SW 1271 (cell line): ENCODE data around the gene AFP.
"Not testable (repeated sequence)": the region's sequence is repeated elsewhere in the genome, so short reads cannot be mapped to it uniquely, and the experiment has no call there.

Experiments
- DNase-seq, 2 experiments: peaks; one replicate each; lab custom pipeline; 2025; lab: John Stamatoyannopoulos, UW

AFP gene

GRCh38 chr4:73435984-73436383 lies at the start of gene AFP:
AFP (plus strand) TSS chr4:73436221; CDS start chr4:73436263, 42 bp downstream.
- no peak for DNase-seq

DNA sequence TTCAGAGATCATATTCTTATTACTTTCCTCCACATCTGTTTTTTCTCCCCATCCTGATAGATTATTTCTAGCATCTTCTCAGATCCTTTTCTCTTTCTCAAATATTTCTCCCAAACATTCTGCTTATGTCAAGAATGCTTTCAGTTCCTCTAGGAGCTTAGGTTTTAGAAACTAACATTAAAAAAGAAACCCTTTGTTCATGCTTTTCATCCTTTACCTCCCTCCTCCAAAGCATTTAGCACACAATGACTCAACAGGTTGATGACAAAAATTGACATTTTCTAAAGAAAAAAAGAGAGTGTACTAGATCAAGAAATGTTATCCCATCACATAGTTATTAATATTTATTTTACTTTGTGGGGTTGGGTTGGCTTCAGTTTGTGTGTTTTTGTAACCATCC lies 48.5 kb upstream of the AFP start:
- no peak for DNase-seq

- no peak for DNase-seq
Measured at GRCh38 chr4:73388887-73389286, 47.1 kb upstream of the AFP start.

- not testable (repeated sequence) for DNase-seq
Measured at GRCh38 chr4:73389663-73390062, 46.4 kb upstream of the AFP start.

- no peak for DNase-seq
Measured at GRCh38 chr4:73391774-73392173, 44.2 kb upstream of the AFP start.

DNA sequence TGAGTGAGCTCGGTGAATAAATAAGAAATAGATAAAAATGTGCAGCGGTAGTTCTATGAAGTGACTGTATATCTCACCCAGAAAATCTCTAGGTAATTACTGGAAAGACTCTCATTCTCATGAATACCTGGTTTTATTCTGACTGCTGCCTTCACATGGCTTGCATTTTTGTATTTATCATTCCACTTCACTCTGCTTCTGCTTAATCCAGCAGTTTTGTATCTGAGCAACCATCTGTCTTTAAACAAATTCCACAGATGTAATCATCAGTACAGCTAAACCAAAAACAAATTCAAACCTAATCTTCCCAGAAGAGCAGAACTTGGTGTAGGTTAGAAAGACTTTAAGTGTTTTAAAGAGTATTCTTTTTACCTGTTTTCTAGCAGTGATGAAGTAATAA lies 43.1 kb upstream of the AFP start:
- no peak for DNase-seq

DNA sequence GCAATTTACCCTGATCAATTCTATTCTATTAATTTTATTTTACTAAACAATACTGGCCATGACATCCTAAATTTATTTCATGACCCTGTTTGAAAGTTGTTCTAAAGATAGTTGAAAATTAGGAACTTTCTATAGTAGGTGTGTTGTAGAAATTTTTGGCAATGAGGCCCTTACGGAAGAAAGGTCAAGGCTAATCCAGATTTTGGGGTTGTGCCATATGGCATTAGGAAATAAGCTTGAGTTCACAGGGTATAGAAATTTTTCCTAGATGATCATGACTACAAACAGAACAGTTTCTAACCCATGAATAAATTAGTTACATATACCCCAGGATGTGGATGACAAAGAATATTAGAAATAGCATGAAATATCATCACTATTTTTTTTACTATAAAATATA lies 39.7 kb upstream of the AFP start:
- no peak for DNase-seq

DNA sequence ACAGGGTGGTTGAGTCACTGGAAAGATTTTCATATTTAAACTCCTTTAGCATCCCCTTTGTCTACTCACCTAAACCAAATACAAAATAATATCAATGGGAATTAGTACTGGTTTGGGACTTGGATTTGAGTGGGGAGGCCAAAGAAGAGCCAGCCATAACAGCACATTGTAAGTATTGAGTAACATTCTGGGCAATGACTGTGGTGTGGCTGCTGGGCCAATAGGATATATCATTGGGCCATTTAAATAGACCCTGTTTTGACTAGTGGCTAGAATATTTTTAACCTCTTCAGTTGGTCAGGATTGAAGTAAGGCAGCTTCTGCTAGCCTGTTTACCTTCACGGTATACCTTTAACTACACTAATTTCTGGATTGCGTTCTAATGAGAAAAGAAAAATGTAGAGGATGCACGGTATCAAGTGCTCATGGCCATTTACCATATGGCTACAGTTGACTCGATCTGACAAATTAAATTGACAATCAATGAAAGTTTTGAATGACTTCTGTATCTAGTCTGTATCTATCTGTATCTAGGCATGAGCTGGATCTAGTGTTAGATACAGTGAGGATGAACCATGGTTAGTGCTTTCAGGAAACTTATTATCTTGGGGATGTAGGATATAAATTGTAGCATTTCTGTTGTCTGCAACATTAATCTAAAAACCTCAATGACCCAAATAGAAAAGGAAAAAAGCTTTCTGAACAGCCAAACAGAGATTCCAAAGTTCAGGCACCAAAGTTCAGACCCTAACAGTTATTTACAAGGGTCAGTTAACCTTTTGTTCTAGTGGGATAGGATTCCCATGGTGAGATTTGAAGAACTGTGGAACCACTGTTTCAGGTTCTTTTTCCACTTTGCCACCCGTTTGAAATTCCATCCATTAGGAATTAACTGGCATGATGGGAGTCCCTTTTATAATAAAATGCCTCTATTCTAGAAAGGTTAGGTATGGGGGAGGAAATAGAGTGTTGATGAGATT lies 38.7 kb upstream of the AFP start:
- no peak for DNase-seq

- no peak for DNase-seq
Measured at GRCh38 chr4:73401412-73401811, 34.6 kb upstream of the AFP start.

DNA sequence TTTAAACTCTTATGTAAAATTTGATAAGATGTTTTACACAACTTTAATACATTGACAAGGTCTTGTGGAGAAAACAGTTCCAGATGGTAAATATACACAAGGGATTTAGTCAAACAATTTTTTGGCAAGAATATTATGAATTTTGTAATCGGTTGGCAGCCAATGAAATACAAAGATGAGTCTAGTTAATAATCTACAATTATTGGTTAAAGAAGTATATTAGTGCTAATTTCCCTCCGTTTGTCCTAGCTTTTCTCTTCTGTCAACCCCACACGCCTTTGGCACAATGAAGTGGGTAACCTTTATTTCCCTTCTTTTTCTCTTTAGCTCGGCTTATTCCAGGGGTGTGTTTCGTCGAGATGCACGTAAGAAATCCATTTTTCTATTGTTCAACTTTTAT lies 32.0 kb upstream of the AFP start, which contains the start of gene ALB:
Gene ALB (plus strand): TSS at position 246 of the 400 bp plus-strand sequence. CDS start 41 bp downstream, at position 287.
- DNase-seq, result no peak

- no peak for DNase-seq
Measured at GRCh38 chr4:73404457-73404856, 31.6 kb upstream of the AFP start.

DNA sequence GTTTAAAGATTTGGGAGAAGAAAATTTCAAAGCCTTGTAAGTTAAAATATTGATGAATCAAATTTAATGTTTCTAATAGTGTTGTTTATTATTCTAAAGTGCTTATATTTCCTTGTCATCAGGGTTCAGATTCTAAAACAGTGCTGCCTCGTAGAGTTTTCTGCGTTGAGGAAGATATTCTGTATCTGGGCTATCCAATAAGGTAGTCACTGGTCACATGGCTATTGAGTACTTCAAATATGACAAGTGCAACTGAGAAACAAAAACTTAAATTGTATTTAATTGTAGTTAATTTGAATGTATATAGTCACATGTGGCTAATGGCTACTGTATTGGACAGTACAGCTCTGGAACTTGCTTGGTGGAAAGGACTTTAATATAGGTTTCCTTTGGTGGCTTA lies 30.9 kb upstream of the AFP start:
- DNase-seq, result no peak

DNA sequence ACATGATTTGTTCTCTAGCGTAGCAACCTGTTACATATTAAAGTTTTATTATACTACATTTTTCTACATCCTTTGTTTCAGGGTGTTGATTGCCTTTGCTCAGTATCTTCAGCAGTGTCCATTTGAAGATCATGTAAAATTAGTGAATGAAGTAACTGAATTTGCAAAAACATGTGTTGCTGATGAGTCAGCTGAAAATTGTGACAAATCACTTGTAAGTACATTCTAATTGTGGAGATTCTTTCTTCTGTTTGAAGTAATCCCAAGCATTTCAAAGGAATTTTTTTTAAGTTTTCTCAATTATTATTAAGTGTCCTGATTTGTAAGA lies 29.5 kb upstream of the AFP start:
- no peak for DNase-seq

DNA sequence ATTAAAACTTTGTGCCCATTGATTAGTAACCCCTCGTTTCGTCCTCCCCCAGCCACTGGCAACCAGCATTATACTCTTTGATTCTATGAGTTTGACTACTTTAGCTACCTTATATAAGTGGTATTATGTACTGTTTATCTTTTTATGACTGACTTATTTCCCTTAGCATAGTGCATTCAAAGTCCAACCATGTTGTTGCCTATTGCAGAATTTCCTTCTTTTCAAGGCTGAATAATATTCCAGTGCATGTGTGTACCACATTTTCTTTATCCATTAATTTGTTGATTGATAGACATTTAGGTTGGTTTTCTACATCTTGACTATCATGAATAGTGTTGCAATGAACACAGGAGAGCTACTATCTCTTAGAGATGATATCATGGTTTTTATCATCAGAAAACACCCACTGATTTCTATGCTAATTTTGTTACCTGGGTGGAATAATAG lies 28.8 kb upstream of the AFP start:
- DNase-seq, result no peak

- no peak for DNase-seq
Measured at GRCh38 chr4:73408181-73408867, 27.7 kb upstream of the AFP start.

GRCh38 chr4:73409012-73409862 lies 26.8 kb upstream of the AFP start:
- no peak for DNase-seq

DNA sequence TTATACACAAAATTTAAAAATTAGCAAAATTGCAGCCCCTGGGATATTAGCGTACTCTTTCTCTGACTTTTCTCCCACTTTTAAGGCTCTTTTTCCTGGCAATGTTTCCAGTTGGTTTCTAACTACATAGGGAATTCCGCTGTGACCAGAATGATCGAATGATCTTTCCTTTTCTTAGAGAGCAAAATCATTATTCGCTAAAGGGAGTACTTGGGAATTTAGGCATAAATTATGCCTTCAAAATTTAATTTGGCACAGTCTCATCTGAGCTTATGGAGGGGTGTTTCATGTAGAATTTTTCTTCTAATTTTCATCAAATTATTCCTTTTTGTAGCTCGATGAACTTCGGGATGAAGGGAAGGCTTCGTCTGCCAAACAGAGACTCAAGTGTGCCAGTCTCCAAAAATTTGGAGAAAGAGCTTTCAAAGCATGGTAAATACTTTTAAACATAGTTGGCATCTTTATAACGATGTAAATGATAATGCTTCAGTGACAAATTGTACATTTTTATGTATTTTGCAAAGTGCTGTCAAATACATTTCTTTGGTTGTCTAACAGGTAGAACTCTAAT lies 26.0 kb upstream of the AFP start:
- DNase-seq, result no peak

DNA sequence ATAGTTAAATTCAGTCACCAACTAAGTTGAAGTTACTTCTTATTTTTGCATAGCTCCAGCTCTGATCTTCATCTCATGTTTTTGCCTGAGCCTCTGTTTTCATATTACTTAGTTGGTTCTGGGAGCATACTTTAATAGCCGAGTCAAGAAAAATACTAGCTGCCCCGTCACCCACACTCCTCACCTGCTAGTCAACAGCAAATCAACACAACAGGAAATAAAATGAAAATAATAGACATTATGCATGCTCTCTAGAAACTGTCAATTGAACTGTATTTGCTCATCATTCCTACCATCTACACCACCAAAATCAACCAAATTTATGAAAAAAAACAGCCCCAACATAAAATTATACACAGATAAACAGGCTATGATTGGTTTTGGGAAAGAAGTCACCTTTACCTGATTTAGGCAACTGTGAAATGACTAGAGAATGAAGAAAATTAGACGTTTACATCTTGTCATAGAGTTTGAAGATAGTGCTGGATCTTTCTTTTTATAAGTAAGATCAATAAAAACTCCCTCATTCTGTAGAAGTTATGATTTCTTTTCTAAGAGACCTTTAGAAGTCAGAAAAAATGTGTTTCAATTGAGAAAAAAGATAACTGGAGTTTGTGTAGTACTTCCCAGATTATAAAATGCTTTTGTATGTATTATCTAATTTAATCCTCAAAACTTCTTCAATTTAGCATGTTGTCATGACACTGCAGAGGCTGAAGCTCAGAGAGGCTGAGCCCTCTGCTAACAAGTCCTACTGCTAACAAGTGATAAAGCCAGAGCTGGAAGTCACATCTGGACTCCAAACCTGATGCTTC lies 24.9 kb upstream of the AFP start:
- no peak for DNase-seq

DNA sequence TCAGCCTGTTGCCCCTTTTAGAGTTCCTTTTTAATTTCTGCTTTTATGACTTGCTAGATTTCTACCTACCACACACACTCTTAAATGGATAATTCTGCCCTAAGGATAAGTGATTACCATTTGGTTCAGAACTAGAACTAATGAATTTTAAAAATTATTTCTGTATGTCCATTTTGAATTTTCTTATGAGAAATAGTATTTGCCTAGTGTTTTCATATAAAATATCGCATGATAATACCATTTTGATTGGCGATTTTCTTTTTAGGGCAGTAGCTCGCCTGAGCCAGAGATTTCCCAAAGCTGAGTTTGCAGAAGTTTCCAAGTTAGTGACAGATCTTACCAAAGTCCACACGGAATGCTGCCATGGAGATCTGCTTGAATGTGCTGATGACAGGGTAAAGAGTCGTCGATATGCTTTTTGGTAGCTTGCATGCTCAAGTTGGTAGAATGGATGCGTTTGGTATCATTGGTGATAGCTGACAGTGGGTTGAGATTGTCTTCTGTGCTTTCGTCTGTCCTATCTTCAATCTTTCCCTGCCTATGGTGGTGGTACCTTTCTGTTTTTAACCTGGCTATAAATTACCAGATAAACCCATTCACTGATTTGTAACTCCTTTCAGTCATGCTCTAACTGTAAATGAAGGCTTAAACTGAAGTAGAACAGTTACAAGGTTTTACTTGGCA lies 24.1 kb upstream of the AFP start:
- DNase-seq, result no peak

- no peak for DNase-seq
Measured at GRCh38 chr4:73413294-73413755, 22.7 kb upstream of the AFP start.
